Liver (tissue), 9 donors: ENCODE results near the gene FBN1. TPM values are rescaled to one million over a fixed set of nuclear protein-coding genes. Genes with fewer than 3 reads are reported as not detected.

Source experiments
- DNase-seq: peaks from one replicate; pipeline ENCODE4 v3.0.0-alpha.2; 2017; ENCODE audit warnings: low spot score
- H3K27ac ChIP-seq, 2 donors: one replicate each; pipeline ENCODE4 v1.7.0; 2013; ENCODE audit warnings: inconsistent platforms in 2 of 2, low read length in 2 of 2, control low read depth in 1 of 2, low read depth in 1 of 2, mild to moderate bottlenecking in 1 of 2
- H3K27me3 ChIP-seq, 4 donors: one replicate each; pipeline versions ENCODE4 v1.6.1 to v1.7.0; 2013; ENCODE audit warnings: low read length in 3 of 4, inconsistent platforms in 1 of 4, mild to moderate bottlenecking in 1 of 4, moderate library complexity in 1 of 4; ENCODE audit not compliant: control insufficient read depth in 4 of 4, insufficient read depth in 4 of 4
- H3K36me3 ChIP-seq, 4 donors: one replicate each; pipeline versions ENCODE4 v1.6.1 to v1.7.0; 2013; ENCODE audit warnings: low read length in 3 of 4, mild to moderate bottlenecking in 3 of 4, low read depth in 1 of 4, moderate library complexity in 1 of 4; ENCODE audit not compliant: control insufficient read depth in 4 of 4, insufficient read depth in 3 of 4
- H3K4me1 ChIP-seq, 4 donors: one replicate each; pipeline versions ENCODE4 v1.6.1 to v1.7.0; 2013; ENCODE audit warnings: low read length in 3 of 4, mild to moderate bottlenecking in 3 of 4, moderate library complexity in 1 of 4; ENCODE audit not compliant: control insufficient read depth in 4 of 4, insufficient read depth in 4 of 4
- H3K4me3 ChIP-seq, 3 donors: one replicate each; pipeline versions ENCODE4 v1.6.1 to v1.7.0; 2013; ENCODE audit warnings: low read length in 3 of 3, control low read depth in 1 of 3, low read depth in 1 of 3, mild to moderate bottlenecking in 1 of 3
- H3K9ac ChIP-seq, 2 donors: one replicate each; pipeline ENCODE4 v1.7.0; 2013; ENCODE audit warnings: low read length in 2 of 2, mild to moderate bottlenecking in 2 of 2, moderate library complexity in 2 of 2, control low read depth in 1 of 2, low read depth in 1 of 2
- H3K9me3 ChIP-seq, 4 donors: one replicate each; pipeline versions ENCODE4 v1.6.1 to v1.7.0; 2013; ENCODE audit warnings: low read length in 3 of 4; ENCODE audit not compliant: control insufficient read depth in 4 of 4
- EGR1 ChIP-seq, 2 donors: IDR thresholded peaks; 2 replicates each; pipeline ENCODE4 v1.6.1; 2016 to 2018; ENCODE audit warnings: antibody characterized with exemption in 2 of 2, low read depth in 2 of 2
- FOXA1 ChIP-seq: IDR thresholded peaks from 2 replicates; pipeline ENCODE4 v1.6.1; 2016; ENCODE audit warnings: antibody characterized with exemption
- HNF4A ChIP-seq, 2 donors: conservative IDR thresholded peaks; 2 replicates each; pipeline ENCODE4 v1.6.1; 2016; ENCODE audit warnings: antibody characterized with exemption in 2 of 2, mild to moderate bottlenecking in 2 of 2
- JUND ChIP-seq, 2 donors: IDR thresholded peaks; 2 replicates each; pipeline ENCODE4 v1.6.1; 2016; ENCODE audit warnings: antibody characterized with exemption in 2 of 2
- NR2F2 ChIP-seq: IDR thresholded peaks from 2 replicates; pipeline ENCODE4 v1.6.1; 2016; ENCODE audit warnings: antibody characterized with exemption
- RAD21 ChIP-seq, 2 donors: IDR thresholded peaks; 2 replicates each; pipeline ENCODE4 v1.6.1; 2016; ENCODE audit warnings: antibody characterized with exemption in 2 of 2, mild to moderate bottlenecking in 2 of 2
- TAF1 ChIP-seq: conservative IDR thresholded peaks from 2 replicates; pipeline ENCODE4 v1.6.1; 2016; ENCODE audit warnings: antibody characterized with exemption, mild to moderate bottlenecking
- YY1 ChIP-seq: IDR thresholded peaks from 2 replicates; pipeline ENCODE4 v1.6.1; 2016; ENCODE audit warnings: antibody characterized with exemption, mild to moderate bottlenecking
- WGBS: extraction: QIAGEN DNeasy Blood & Tissue Kit; methylation state at CpG from one replicate; pipeline ENCODE4 v1.1.7; 2013; 5-methylcytosine and 5-hydroxymethylcytosine counted together
- polyA plus RNA-seq, 2 donors: library from polyadenylated mRNA; stranded (reverse) in 1 of 2; unstranded in 1 of 2; fragments of 200-250 nt in 1 of 2; fragments of >200 nt in 1 of 2; fragmentation: Nextera tagmentation in 1 of 2; extraction: Ambion mirVana in 1 of 2; gene quantifications; one replicate each; pipeline versions ENCODE4 v1.2.1 to v1.2.3, GENCODE V29; 2013 to 2015
- total RNA-seq, 2 donors: library from RNA; depleted of rRNA; stranded (reverse); fragments of >200 nt; gene quantifications; one replicate each; pipeline ENCODE4 v1.2.3, GENCODE V29; 2014
- TF ChIP-seq, protein P1 (sequence below): fragments of 150-350 bp; IDR thresholded peaks from 2 replicates; pipeline ENCODE4 v1.5.1; 2017; ENCODE audit warnings: improper control_type of control experiment, low read depth, low read length; ENCODE audit not compliant: missing input control
- TF ChIP-seq, protein P2 (sequence below): IDR thresholded peaks from 2 replicates; pipeline ENCODE4 v1.6.1; 2016; ENCODE audit warnings: antibody characterized with exemption
- TF ChIP-seq, protein P3 (sequence below): IDR thresholded peaks from 2 replicates; pipeline ENCODE4 v1.6.1; 2016; ENCODE audit warnings: antibody characterized with exemption, mild to moderate bottlenecking
- donor health status: healthy.
- donor health status: healthy.
- donor health status: healthy.
- donor health status: healthy.
- donor health status: healthy.

The FBN1 gene
- total and polyA plus RNA-seq, 4 donors, result 1.3 to 20.1 (median 12.4) TPM

DNA sequence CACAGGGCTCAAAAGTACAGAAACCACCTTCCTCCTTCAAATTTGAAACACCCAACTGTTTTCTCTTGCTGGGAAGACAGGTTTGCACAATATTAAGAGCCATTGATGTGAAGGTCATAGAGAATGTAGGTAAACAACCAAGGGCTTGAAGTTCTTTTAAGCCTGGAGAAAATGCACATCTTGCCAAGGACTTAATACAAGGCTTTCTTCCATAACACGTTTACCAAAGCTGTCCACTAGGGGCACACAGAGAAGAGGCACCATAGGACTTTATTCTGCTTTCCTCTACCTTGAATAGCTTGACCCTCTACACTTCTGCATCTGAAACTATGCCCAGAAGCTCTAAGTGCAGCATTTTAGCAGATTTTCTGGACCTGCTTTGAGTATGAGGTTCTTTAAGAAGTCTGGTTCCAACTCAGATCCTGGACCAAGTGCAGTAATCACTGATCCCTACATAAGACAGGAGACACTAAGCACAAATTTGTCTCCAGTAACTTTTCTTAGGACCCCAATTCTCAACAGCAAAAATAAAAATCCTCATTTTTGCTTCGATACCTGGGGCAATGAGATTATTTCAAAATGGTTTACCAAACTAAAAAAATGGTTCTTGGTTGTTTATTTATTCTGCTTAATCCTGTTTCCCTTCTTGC, 138.0 kb downstream of the FBN1 start:
- Histone ChIP-seq H3K4me3 (no peak overlapping the region), H3K27me3 (no peaks in the 10 kb centered on the region), H3K9ac (no peak overlapping the region), H3K36me3 (no peaks in the 10 kb centered on the region), H3K9me3 (no peaks in the 10 kb centered on the region), H3K4me1 (no peaks in the 10 kb centered on the region), H3K27ac (no peak overlapping the region)
- DNase-seq, result no peak
- WGBS, result 39% methylated on average over 2 of the region's 2 CpGs
- TF ChIP-seq, protein P1, sequence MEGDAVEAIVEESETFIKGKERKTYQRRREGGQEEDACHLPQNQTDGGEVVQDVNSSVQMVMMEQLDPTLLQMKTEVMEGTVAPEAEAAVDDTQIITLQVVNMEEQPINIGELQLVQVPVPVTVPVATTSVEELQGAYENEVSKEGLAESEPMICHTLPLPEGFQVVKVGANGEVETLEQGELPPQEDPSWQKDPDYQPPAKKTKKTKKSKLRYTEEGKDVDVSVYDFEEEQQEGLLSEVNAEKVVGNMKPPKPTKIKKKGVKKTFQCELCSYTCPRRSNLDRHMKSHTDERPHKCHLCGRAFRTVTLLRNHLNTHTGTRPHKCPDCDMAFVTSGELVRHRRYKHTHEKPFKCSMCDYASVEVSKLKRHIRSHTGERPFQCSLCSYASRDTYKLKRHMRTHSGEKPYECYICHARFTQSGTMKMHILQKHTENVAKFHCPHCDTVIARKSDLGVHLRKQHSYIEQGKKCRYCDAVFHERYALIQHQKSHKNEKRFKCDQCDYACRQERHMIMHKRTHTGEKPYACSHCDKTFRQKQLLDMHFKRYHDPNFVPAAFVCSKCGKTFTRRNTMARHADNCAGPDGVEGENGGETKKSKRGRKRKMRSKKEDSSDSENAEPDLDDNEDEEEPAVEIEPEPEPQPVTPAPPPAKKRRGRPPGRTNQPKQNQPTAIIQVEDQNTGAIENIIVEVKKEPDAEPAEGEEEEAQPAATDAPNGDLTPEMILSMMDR, result peak; percentile 46
- TF ChIP-seq, protein P2, sequence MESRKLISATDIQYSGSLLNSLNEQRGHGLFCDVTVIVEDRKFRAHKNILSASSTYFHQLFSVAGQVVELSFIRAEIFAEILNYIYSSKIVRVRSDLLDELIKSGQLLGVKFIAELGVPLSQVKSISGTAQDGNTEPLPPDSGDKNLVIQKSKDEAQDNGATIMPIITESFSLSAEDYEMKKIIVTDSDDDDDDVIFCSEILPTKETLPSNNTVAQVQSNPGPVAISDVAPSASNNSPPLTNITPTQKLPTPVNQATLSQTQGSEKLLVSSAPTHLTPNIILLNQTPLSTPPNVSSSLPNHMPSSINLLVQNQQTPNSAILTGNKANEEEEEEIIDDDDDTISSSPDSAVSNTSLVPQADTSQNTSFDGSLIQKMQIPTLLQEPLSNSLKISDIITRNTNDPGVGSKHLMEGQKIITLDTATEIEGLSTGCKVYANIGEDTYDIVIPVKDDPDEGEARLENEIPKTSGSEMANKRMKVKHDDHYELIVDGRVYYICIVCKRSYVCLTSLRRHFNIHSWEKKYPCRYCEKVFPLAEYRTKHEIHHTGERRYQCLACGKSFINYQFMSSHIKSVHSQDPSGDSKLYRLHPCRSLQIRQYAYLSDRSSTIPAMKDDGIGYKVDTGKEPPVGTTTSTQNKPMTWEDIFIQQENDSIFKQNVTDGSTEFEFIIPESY, result no peak
- TF ChIP-seq RAD21 (IDR thresholded peaks at IDR 0.05), result peak; percentile 58 to 80

DNA sequence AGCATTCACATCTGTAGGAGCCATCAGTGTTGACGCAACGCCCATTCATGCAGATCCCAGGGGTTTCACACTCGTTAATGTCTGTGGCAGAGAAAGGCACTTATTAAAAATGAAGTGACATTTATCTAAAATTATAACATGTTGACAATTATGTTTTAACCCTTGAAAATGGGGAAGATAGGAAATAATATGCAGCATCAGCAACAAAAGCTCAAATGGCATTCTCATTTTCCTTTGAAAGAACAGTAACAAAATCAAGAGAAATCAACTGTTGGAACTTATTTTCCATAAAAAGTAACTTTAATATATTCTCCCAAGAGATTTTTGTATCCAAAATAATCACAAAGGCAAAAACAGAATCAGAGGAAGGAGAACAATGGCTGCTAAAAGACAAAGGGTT, 140.4 kb downstream of the FBN1 start:
- Histone ChIP-seq H3K36me3 (no peaks in the 10 kb centered on the region), H3K4me1 (no peaks in the 10 kb centered on the region), H3K9ac (no peak overlapping the region), H3K27me3 (no peaks in the 10 kb centered on the region), H3K9me3 (no peaks in the 10 kb centered on the region), H3K27ac (no peak overlapping the region), H3K4me3 (no peak overlapping the region)
- no peak for DNase-seq
- 94% methylated on average over 3 of the region's 3 CpGs for WGBS
- TF ChIP-seq NR2F2, result no peak
- TF ChIP-seq, protein P1, result no peak
- no peak for TF ChIP-seq EGR1 (IDR thresholded peaks at IDR 0.05; ENCODE audit: low read depth in 2 of 2)
- no peak for TF ChIP-seq FOXA1
- TF ChIP-seq YY1, result no peak
- TF ChIP-seq HNF4A (conservative IDR thresholded peaks at IDR 0.05), result no peak
- TF ChIP-seq, protein P2, result no peak
- TF ChIP-seq, protein P3, sequence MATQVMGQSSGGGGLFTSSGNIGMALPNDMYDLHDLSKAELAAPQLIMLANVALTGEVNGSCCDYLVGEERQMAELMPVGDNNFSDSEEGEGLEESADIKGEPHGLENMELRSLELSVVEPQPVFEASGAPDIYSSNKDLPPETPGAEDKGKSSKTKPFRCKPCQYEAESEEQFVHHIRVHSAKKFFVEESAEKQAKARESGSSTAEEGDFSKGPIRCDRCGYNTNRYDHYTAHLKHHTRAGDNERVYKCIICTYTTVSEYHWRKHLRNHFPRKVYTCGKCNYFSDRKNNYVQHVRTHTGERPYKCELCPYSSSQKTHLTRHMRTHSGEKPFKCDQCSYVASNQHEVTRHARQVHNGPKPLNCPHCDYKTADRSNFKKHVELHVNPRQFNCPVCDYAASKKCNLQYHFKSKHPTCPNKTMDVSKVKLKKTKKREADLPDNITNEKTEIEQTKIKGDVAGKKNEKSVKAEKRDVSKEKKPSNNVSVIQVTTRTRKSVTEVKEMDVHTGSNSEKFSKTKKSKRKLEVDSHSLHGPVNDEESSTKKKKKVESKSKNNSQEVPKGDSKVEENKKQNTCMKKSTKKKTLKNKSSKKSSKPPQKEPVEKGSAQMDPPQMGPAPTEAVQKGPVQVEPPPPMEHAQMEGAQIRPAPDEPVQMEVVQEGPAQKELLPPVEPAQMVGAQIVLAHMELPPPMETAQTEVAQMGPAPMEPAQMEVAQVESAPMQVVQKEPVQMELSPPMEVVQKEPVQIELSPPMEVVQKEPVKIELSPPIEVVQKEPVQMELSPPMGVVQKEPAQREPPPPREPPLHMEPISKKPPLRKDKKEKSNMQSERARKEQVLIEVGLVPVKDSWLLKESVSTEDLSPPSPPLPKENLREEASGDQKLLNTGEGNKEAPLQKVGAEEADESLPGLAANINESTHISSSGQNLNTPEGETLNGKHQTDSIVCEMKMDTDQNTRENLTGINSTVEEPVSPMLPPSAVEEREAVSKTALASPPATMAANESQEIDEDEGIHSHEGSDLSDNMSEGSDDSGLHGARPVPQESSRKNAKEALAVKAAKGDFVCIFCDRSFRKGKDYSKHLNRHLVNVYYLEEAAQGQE, result no peak
- no peak for TF ChIP-seq TAF1
- TF ChIP-seq JUND (IDR thresholded peaks at IDR 0.05), result no peak
